H9 (cell line): ENCODE results near the gene KCNJ1. TPM values are rescaled to one million over a fixed set of nuclear protein-coding genes. Genes with fewer than 3 reads are reported as not detected.

Source experiments
- DNase-seq: peaks from one replicate; pipeline ENCODE4 v3.0.0-alpha.2; 2017
- H2AFZ ChIP-seq: one replicate; pipeline ENCODE4 v1.6.1; 2013; ENCODE audit warnings: mild to moderate bottlenecking, low read length, control low read depth, moderate library complexity
- H2AK5ac ChIP-seq: 2 replicates; pipeline ENCODE4 v1.6.1; 2013; ENCODE audit warnings: low read length, control low read depth, mixed read lengths; ENCODE audit not compliant: insufficient read length
- H2BK120ac ChIP-seq: one replicate; pipeline ENCODE4 v1.6.1; 2013; ENCODE audit warnings: low read depth, mild to moderate bottlenecking, low read length, control low read depth, inconsistent platforms; ENCODE audit not compliant: poor library complexity, severe bottlenecking
- H2BK12ac ChIP-seq: 2 replicates; pipeline ENCODE4 v1.6.1; 2013; ENCODE audit warnings: low read length, control low read depth, mixed read lengths, low read depth; ENCODE audit not compliant: insufficient read length
- H2BK15ac ChIP-seq: 2 replicates; pipeline ENCODE4 v1.6.1; 2013; ENCODE audit warnings: low read depth, low read length, control low read depth
- H2BK20ac ChIP-seq: one replicate; pipeline ENCODE4 v1.6.1; 2013; ENCODE audit warnings: low read depth, mild to moderate bottlenecking, low read length, control low read depth, inconsistent platforms; ENCODE audit not compliant: poor library complexity, severe bottlenecking
- H2BK5ac ChIP-seq: 2 replicates; pipeline ENCODE4 v1.6.1; 2013; ENCODE audit warnings: low read length, control low read depth, mixed read lengths; ENCODE audit not compliant: insufficient read length
- H3K14ac ChIP-seq: 2 replicates; pipeline ENCODE4 v1.6.1; 2013; ENCODE audit warnings: low read length, control low read depth; ENCODE audit not compliant: insufficient read depth
- H3K18ac ChIP-seq: 2 replicates; pipeline ENCODE4 v1.6.1; 2013; ENCODE audit warnings: low read depth, mild to moderate bottlenecking, mixed read lengths, low read length, control low read depth; ENCODE audit not compliant: insufficient read length
- H3K23ac ChIP-seq: 2 replicates; pipeline ENCODE4 v1.6.1; 2013; ENCODE audit warnings: low read length, control low read depth, mixed read lengths, low read depth; ENCODE audit not compliant: insufficient read length
- H3K23me2 ChIP-seq: 2 replicates; pipeline ENCODE4 v1.6.1; 2013; ENCODE audit warnings: low read depth, mild to moderate bottlenecking, mixed read lengths, low read length, control low read depth; ENCODE audit not compliant: insufficient read length, poor library complexity, severe bottlenecking
- H3K27ac ChIP-seq: 2 replicates; pipeline ENCODE4 v1.5.1; 2013; ENCODE audit warnings: low read length, control low read depth, mixed read lengths, low read depth; ENCODE audit not compliant: insufficient read length
- H3K27me3 ChIP-seq: 2 replicates; pipeline ENCODE4 v1.6.1; 2013; ENCODE audit warnings: low read length, control low read depth, inconsistent platforms; ENCODE audit not compliant: insufficient read depth
- H3K4ac ChIP-seq: 2 replicates; pipeline ENCODE4 v1.6.1; 2013; ENCODE audit warnings: low read depth, mild to moderate bottlenecking, control low read depth, inconsistent platforms, low read length, moderate library complexity
- H3K4me1 ChIP-seq: 2 replicates; pipeline ENCODE4 v1.6.1; 2013; ENCODE audit warnings: low read length, control low read depth, inconsistent platforms; ENCODE audit not compliant: insufficient read depth
- H3K4me2 ChIP-seq: 2 replicates; pipeline ENCODE4 v1.6.1; 2013; ENCODE audit warnings: low read length, control low read depth, mixed read lengths; ENCODE audit not compliant: insufficient read length, insufficient read depth
- H3K56ac ChIP-seq: 2 replicates; pipeline ENCODE4 v1.6.1; 2013; ENCODE audit warnings: low read depth, mild to moderate bottlenecking, mixed read lengths, low read length, control low read depth; ENCODE audit not compliant: insufficient read length
- H3K79me1 ChIP-seq: 2 replicates; pipeline ENCODE4 v1.6.1; 2013; ENCODE audit warnings: low read depth, mild to moderate bottlenecking, moderate library complexity, low read length, control low read depth, inconsistent platforms; ENCODE audit not compliant: insufficient read depth, poor library complexity, severe bottlenecking
- H3K79me2 ChIP-seq: 2 replicates; pipeline ENCODE4 v1.6.1; 2013; ENCODE audit warnings: low read length, control low read depth, inconsistent platforms; ENCODE audit not compliant: insufficient read depth
- H3K9ac ChIP-seq: 2 replicates; pipeline ENCODE4 v1.6.1; 2013; ENCODE audit warnings: low read length, control low read depth, mixed read lengths; ENCODE audit not compliant: insufficient read length; ENCODE audit errors: extremely low read depth
- H3K9me3 ChIP-seq: one replicate; pipeline ENCODE4 v1.6.1; 2013; ENCODE audit warnings: low read depth, low read length, inconsistent platforms; ENCODE audit not compliant: control insufficient read depth
- H3T11ph ChIP-seq: one replicate; pipeline ENCODE4 v1.6.1; 2013; ENCODE audit warnings: mild to moderate bottlenecking, low read length, control low read depth, inconsistent platforms
- H4K20me1 ChIP-seq: one replicate; pipeline ENCODE4 v1.6.1; 2013; ENCODE audit not compliant: control insufficient read depth, insufficient read length, insufficient read depth
- H4K5ac ChIP-seq: 2 replicates; pipeline ENCODE4 v1.6.1; 2013; ENCODE audit warnings: low read depth, mild to moderate bottlenecking, mixed read lengths, low read length, control low read depth; ENCODE audit not compliant: insufficient read length
- H4K8ac ChIP-seq: replicated peaks from 2 replicates; pipeline ENCODE4 v1.6.1; 2013; ENCODE audit warnings: low read length, control low read depth, mixed read lengths, low read depth; ENCODE audit not compliant: insufficient read length
- H4K91ac ChIP-seq: 2 replicates; pipeline ENCODE4 v1.6.1; 2013; ENCODE audit warnings: low read depth, mild to moderate bottlenecking, moderate library complexity, mixed read lengths, low read length, control low read depth; ENCODE audit not compliant: insufficient read length
- H3K27ac Mint-ChIP-seq, 3 experiments: 2 replicates in 2 of 3; 3 replicates in 1 of 3; pipeline ENCODE4 v1.8.0; 2020 to 2021; ENCODE audit warnings: mixed read lengths in 3 of 3, mild to moderate bottlenecking in 1 of 3, moderate library complexity in 1 of 3
- H3K27me3 Mint-ChIP-seq: 2 replicates; pipeline ENCODE4 v1.8.0; 2021; ENCODE audit warnings: low read depth, mild to moderate bottlenecking, moderate library complexity, mixed read lengths
- H3K36me3 Mint-ChIP-seq, 3 experiments: 2 replicates in 2 of 3; 3 replicates in 1 of 3; pipeline ENCODE4 v1.8.0; 2020 to 2021; ENCODE audit warnings: low read depth in 3 of 3, mixed read lengths in 3 of 3; ENCODE audit not compliant: insufficient read depth in 1 of 3
- H3K4me1 Mint-ChIP-seq, 2 experiments: 2 replicates each; pipeline ENCODE4 v1.8.0; 2020; ENCODE audit warnings: mixed read lengths in 2 of 2
- H3K4me3 Mint-ChIP-seq, 2 experiments: 2 replicates in 1 of 2; 3 replicates in 1 of 2; pipeline ENCODE4 v1.8.0; 2020 to 2021; ENCODE audit warnings: mild to moderate bottlenecking in 2 of 2, mixed read lengths in 2 of 2, moderate library complexity in 1 of 2
- H3K9me3 Mint-ChIP-seq, 2 experiments: 2 replicates in 1 of 2; 3 replicates in 1 of 2; pipeline ENCODE4 v1.8.0; 2020; ENCODE audit warnings: mild to moderate bottlenecking in 2 of 2, mixed read lengths in 2 of 2, moderate library complexity in 1 of 2
- CTCF ChIP-seq: fragments of 200-600 bp; sonication (generic); conservative IDR thresholded peaks from 3 replicates; pipeline ENCODE4 v1.8.0; 2021; ENCODE audit warnings: antibody characterized with exemption, mild to moderate bottlenecking
- WGBS: extraction: QIAGEN DNeasy Blood & Tissue Kit; methylation state at CpG from one replicate; pipeline ENCODE4 v1.1.7; 2013; ENCODE audit warnings: missing lambda C conversion rate, low lambda C conversion rate, mixed read lengths; ENCODE audit not compliant: insufficient read length; ENCODE audit errors: extremely low coverage; 5-methylcytosine and 5-hydroxymethylcytosine counted together
- total RNA-seq: library from RNA; stranded (reverse); gene quantifications from 2 replicates; pipeline ENCODE4 v1.2.1, GENCODE V29; 2021

KCNJ1 gene
- total RNA-seq, 1 experiment from 2014 or later: not detected

- no peak overlapping the region for H4K8ac ChIP-seq
- H3K4me3 Mint-ChIP-seq: no peak overlapping the region
- H2AFZ ChIP-seq: no peak overlapping the region
- peaks cover 15% of the 10 kb centered on the region; the same call in 1 of the 2 replicates for H3K4me1 ChIP-seq
- H2BK15ac ChIP-seq: no peak overlapping the region
- no peak overlapping the region for H3K4me2 ChIP-seq
- H4K5ac ChIP-seq: no peak overlapping the region
- peaks cover 23 to 32% of the 10 kb centered on the region in 2 experiments for H3K4me1 Mint-ChIP-seq
- no peak overlapping the region for H3K9ac ChIP-seq
- H2AK5ac ChIP-seq: no peak overlapping the region
- H3K4ac ChIP-seq: no peak overlapping the region
- no peaks in the 10 kb centered on the region for H3K79me1 ChIP-seq
- H3K79me2 ChIP-seq: no peaks in the 10 kb centered on the region
- H2BK20ac ChIP-seq: no peak overlapping the region
- H3K27me3 ChIP-seq: no peaks in the 10 kb centered on the region
- H3K9me3 Mint-ChIP-seq: no peaks in the 10 kb centered on the region
- H3K23me2 ChIP-seq: no peaks in the 10 kb centered on the region
- H2BK120ac ChIP-seq: no peak overlapping the region
- no peak overlapping the region for H4K91ac ChIP-seq
- no peak overlapping the region for H3K18ac ChIP-seq
- H3K23ac ChIP-seq: no peak overlapping the region
- H3K27ac ChIP-seq: no peak overlapping the region
- no peak for DNase-seq
- H3K27me3 Mint-ChIP-seq: peaks cover 3% of the 10 kb centered on the region; the same call in 1 of the 2 replicates
- H3K9me3 ChIP-seq: no peaks in the 10 kb centered on the region
- TF ChIP-seq CTCF: no peak
- H3K14ac ChIP-seq: no peak overlapping the region
- no peak overlapping the region for H3K56ac ChIP-seq
- H3T11ph ChIP-seq: no peak overlapping the region
- peaks cover 0 to 4% (median 0%) of the 10 kb centered on the region in 3 experiments; a peak in 4 of 7 replicates for H3K36me3 Mint-ChIP-seq
- no peak overlapping the region for H2BK12ac ChIP-seq
- no CpG with 5 or more reads among the region's 2 CpGs for WGBS
- H3K27ac Mint-ChIP-seq: no peak overlapping the region
- H2BK5ac ChIP-seq: no peak overlapping the region
- H4K20me1 ChIP-seq: no peaks in the 10 kb centered on the region
Measured at GRCh38 chr11:128840783-128841182, 26.3 kb downstream of the KCNJ1 start.
